HTR-8/SVneo (cell line): ENCODE data around the gene CNGB1.
"Not testable (repeated sequence)": the region's sequence is repeated elsewhere in the genome, so short reads cannot be mapped to it uniquely, and the experiment has no call there.

Experiments used
- DNase-seq: peaks from one replicate; pipeline ENCODE4 v3.0.0; 2011; ENCODE audit warnings: low spot score, mixed read lengths; ENCODE audit not compliant: insufficient read length
- FAIRE-seq: peaks from 2 replicates; lab custom pipeline; 2011; peaks lifted over from hg19 to GRCh38; lab: Jason Lieb, UNC

The CNGB1 gene

GRCh38 chr16:57978070-57978465, 7.1 kb upstream of the CNGB1 start:
- DNase-seq, FAIRE-seq: not testable (repeated sequence)

- FAIRE-seq: peak; percentile 88
- no peak for DNase-seq
Observed at GRCh38 chr16:57977418-57978069, 6.6 kb upstream of the CNGB1 start.

- DNase-seq (no peak), FAIRE-seq (peak; percentile 13)
Observed at GRCh38 chr16:57976331-57976796, 5.4 kb upstream of the CNGB1 start.

- FAIRE-seq (peak; percentile 69), DNase-seq (no peak)
Observed at GRCh38 chr16:57972306-57972705, 1.4 kb upstream of the CNGB1 start.

GRCh38 chr16:57971848-57972247, 920 bp upstream of the CNGB1 start:
- no peak for DNase-seq
- no peak for FAIRE-seq

- FAIRE-seq (peak; percentile 4), DNase-seq (no peak)
Observed at GRCh38 chr16:57970319-57970718, 609 bp downstream of the CNGB1 start.

GRCh38 chr16:57969451-57970123, 1.3 kb downstream of the CNGB1 start:
- FAIRE-seq: no peak
- no peak for DNase-seq

GRCh38 chr16:57967916-57968315, 3.0 kb downstream of the CNGB1 start:
- FAIRE-seq: no peak
- no peak for DNase-seq

GRCh38 chr16:57966986-57967385, 3.9 kb downstream of the CNGB1 start:
- DNase-seq: no peak
- FAIRE-seq: no peak

- DNase-seq (no peak), FAIRE-seq (peak; percentile 13)
Observed at GRCh38 chr16:57966204-57966771, 4.6 kb downstream of the CNGB1 start.

GRCh38 chr16:57964157-57964700, 6.7 kb downstream of the CNGB1 start:
- FAIRE-seq (no peak), DNase-seq (no peak)

- FAIRE-seq (no peak), DNase-seq (no peak)
Observed at GRCh38 chr16:57962756-57963155, 8.2 kb downstream of the CNGB1 start.

- FAIRE-seq (no peak), DNase-seq (no peak)
Observed at GRCh38 chr16:57962046-57962445, 8.9 kb downstream of the CNGB1 start.

GRCh38 chr16:57961538-57961937, 9.4 kb downstream of the CNGB1 start:
- DNase-seq (no peak), FAIRE-seq (no peak)

GRCh38 chr16:57960826-57961472, 10.0 kb downstream of the CNGB1 start:
- DNase-seq: no peak
- FAIRE-seq: no peak

- FAIRE-seq (no peak), DNase-seq (no peak)
Observed at GRCh38 chr16:57960310-57960709, 10.6 kb downstream of the CNGB1 start.

GRCh38 chr16:57959804-57960203, 11.1 kb downstream of the CNGB1 start:
- FAIRE-seq: no peak
- DNase-seq: no peak

- FAIRE-seq: no peak
- no peak for DNase-seq
Observed at GRCh38 chr16:57959121-57959520, 11.8 kb downstream of the CNGB1 start.

- FAIRE-seq (no peak), DNase-seq (no peak)
Observed at GRCh38 chr16:57958544-57958943, 12.4 kb downstream of the CNGB1 start.

GRCh38 chr16:57957673-57958392, 13.1 kb downstream of the CNGB1 start:
- DNase-seq: no peak
- FAIRE-seq: no peak
